ENCODE data around the gene PLD5. TPM values are rescaled to one million over a fixed set of nuclear protein-coding genes. Genes with fewer than 3 reads are reported as not detected.

The PLD5 gene
- total and polyA plus RNA-seq, 3 experiments from 2014 or later, result not detected

DNA sequence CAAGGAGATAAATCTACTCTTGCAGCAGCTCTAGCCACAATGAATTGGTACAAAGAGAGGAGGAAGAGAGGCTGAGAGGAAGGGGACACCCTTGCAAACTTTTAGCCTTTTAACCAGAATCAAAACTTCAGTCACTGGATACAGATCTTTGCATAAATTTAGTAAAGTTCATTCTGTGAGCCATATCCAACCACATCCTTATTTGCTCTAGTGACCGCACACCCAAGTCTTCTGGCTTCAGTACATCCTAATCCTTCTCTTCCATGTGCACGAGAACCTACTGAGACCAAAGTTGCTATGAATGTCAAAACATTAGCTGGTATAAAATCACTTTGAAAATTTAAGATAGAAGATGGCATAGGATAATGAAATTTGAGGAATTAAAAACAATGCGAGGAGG, 21.9 kb upstream of the PLD5 start:
- H3K27me3 Mint-ChIP-seq, result peaks cover 0 to 3% of the 10 kb centered on the region in 2 donors
- H3K4me3 Mint-ChIP-seq, result no peak overlapping the region
- H3K36me3 Mint-ChIP-seq, result no peaks in the 10 kb centered on the region
- H3K4me1 Mint-ChIP-seq, result no peaks in the 10 kb centered on the region
- Histone ChIP-seq H3K9me3 (ENCODE audit: low read length) (no peaks in the 10 kb centered on the region), H3K27me3 (ENCODE audit: insufficient read depth, low read length, poor library complexity, severe bottlenecking) (no peaks in the 10 kb centered on the region), H3K27ac (ENCODE audit: low read depth, low read length) (no peak overlapping the region), H3K4me1 (ENCODE audit: insufficient read depth, low read length) (no peaks in the 10 kb centered on the region), H3K4me3 (ENCODE audit: low read length) (no peak overlapping the region), H3K36me3 (ENCODE audit: insufficient read depth, low read length) (no peaks in the 10 kb centered on the region)
- CTCF ChIA-PET, result no interaction called here
- DNase-seq, result no peak
- H3K9me3 Mint-ChIP-seq, result peaks cover 0 to 4% (median 0%) of the 10 kb centered on the region in 5 donors
- POLR2A ChIA-PET, result no interaction called here
- H3K27ac Mint-ChIP-seq, result no peak overlapping the region

GRCh38 chr1:242544071-242544470, 19.6 kb upstream of the PLD5 start:
- POLR2A ChIA-PET, result no interaction called here
- Histone ChIP-seq H3K27ac (ENCODE audit: low read depth, low read length) (no peak overlapping the region), H3K36me3 (ENCODE audit: insufficient read depth, low read length) (no peaks in the 10 kb centered on the region), H3K27me3 (ENCODE audit: insufficient read depth, low read length, poor library complexity, severe bottlenecking) (no peaks in the 10 kb centered on the region), H3K4me1 (ENCODE audit: insufficient read depth, low read length) (no peaks in the 10 kb centered on the region), H3K9me3 (ENCODE audit: low read length) (no peaks in the 10 kb centered on the region), H3K4me3 (ENCODE audit: low read length) (no peak overlapping the region)
- Mint-ChIP-seq H3K36me3 (no peaks in the 10 kb centered on the region), H3K4me1 (no peaks in the 10 kb centered on the region), H3K27me3 (peaks cover 0 to 3% of the 10 kb centered on the region in 2 donors), H3K4me3 (no peak overlapping the region), H3K9me3 (peaks cover 0 to 4% (median 0%) of the 10 kb centered on the region in 5 donors), H3K27ac (no peak overlapping the region)
- DNase-seq, result no peak
- CTCF ChIA-PET, result no interaction called here

GRCh38 chr1:242542271-242542670, 17.8 kb upstream of the PLD5 start:
- H3K4me3 Mint-ChIP-seq, result no peak overlapping the region
- H3K36me3 Mint-ChIP-seq, result no peaks in the 10 kb centered on the region
- peaks cover 2 to 3% of the 10 kb centered on the region in 2 donors for H3K27me3 Mint-ChIP-seq
- H3K27ac ChIP-seq (ENCODE audit: low read depth, low read length), result no peak overlapping the region
- H3K27me3 ChIP-seq (ENCODE audit: insufficient read depth, low read length, poor library complexity, severe bottlenecking), result no peaks in the 10 kb centered on the region
- H3K4me3 ChIP-seq (ENCODE audit: low read length), result no peak overlapping the region
- ChIA-PET CTCF (no interaction called here), POLR2A (no interaction called here)
- no peaks in the 10 kb centered on the region for H3K36me3 ChIP-seq (ENCODE audit: insufficient read depth, low read length)
- no peaks in the 10 kb centered on the region for H3K4me1 ChIP-seq (ENCODE audit: insufficient read depth, low read length)
- DNase-seq, result no peak
- no peak overlapping the region for H3K27ac Mint-ChIP-seq
- no peaks in the 10 kb centered on the region for H3K9me3 ChIP-seq (ENCODE audit: low read length)
- H3K4me1 Mint-ChIP-seq, result no peaks in the 10 kb centered on the region
- H3K9me3 Mint-ChIP-seq, result peaks cover 0 to 4% (median under 1%) of the 10 kb centered on the region in 5 donors

- CTCF ChIA-PET, result no interaction called here
- H3K9me3 ChIP-seq (ENCODE audit: low read length), result no peaks in the 10 kb centered on the region
- H3K9me3 Mint-ChIP-seq, result peaks cover 0 to 4% (median 0%) of the 10 kb centered on the region in 5 donors
- H3K27ac ChIP-seq (ENCODE audit: low read depth, low read length), result no peak overlapping the region
- H3K36me3 Mint-ChIP-seq, result no peaks in the 10 kb centered on the region
- H3K27ac Mint-ChIP-seq, result no peak overlapping the region
- no peak for DNase-seq
- no peak overlapping the region for H3K4me3 ChIP-seq (ENCODE audit: low read length)
- H3K4me3 Mint-ChIP-seq, result no peak overlapping the region
- POLR2A ChIA-PET, result no interaction called here
- no peaks in the 10 kb centered on the region for H3K4me1 ChIP-seq (ENCODE audit: insufficient read depth, low read length)
- no peaks in the 10 kb centered on the region for H3K27me3 ChIP-seq (ENCODE audit: insufficient read depth, low read length, poor library complexity, severe bottlenecking)
- no peaks in the 10 kb centered on the region for H3K4me1 Mint-ChIP-seq
- peaks cover 0 to 4% of the 10 kb centered on the region in 2 donors for H3K27me3 Mint-ChIP-seq
- no peaks in the 10 kb centered on the region for H3K36me3 ChIP-seq (ENCODE audit: insufficient read depth, low read length)
These were observed 11.5 kb upstream of the PLD5 start for GRCh38 chr1:242535986-242536385.

GRCh38 chr1:242534753-242535152, 10.3 kb upstream of the PLD5 start:
- H3K4me1 Mint-ChIP-seq, result no peaks in the 10 kb centered on the region
- no peaks in the 10 kb centered on the region for H3K4me1 ChIP-seq (ENCODE audit: insufficient read depth, low read length)
- no peaks in the 10 kb centered on the region for H3K9me3 ChIP-seq (ENCODE audit: low read length)
- no peak overlapping the region for H3K4me3 ChIP-seq (ENCODE audit: low read length)
- H3K4me3 Mint-ChIP-seq, result no peak overlapping the region
- no peak overlapping the region for H3K27ac Mint-ChIP-seq
- peaks cover 0 to 4% (median 0%) of the 10 kb centered on the region in 5 donors for H3K9me3 Mint-ChIP-seq
- H3K27me3 Mint-ChIP-seq, result peaks cover 0 to 4% of the 10 kb centered on the region in 2 donors
- no peaks in the 10 kb centered on the region for H3K36me3 ChIP-seq (ENCODE audit: insufficient read depth, low read length)
- POLR2A ChIA-PET, result no interaction called here
- no peak for DNase-seq
- no peaks in the 10 kb centered on the region for H3K27me3 ChIP-seq (ENCODE audit: insufficient read depth, low read length, poor library complexity, severe bottlenecking)
- H3K27ac ChIP-seq (ENCODE audit: low read depth, low read length), result no peak overlapping the region
- H3K36me3 Mint-ChIP-seq, result no peaks in the 10 kb centered on the region
- CTCF ChIA-PET, result no interaction called here

- Mint-ChIP-seq H3K27me3 (peaks cover 4 to 14% of the 10 kb centered on the region in 2 donors), H3K27ac (no peak overlapping the region), H3K36me3 (no peaks in the 10 kb centered on the region), H3K4me3 (no peak overlapping the region), H3K4me1 (no peaks in the 10 kb centered on the region), H3K9me3 (no peaks in the 10 kb centered on the region)
- Histone ChIP-seq H3K4me1 (ENCODE audit: insufficient read depth, low read length) (no peaks in the 10 kb centered on the region), H3K36me3 (ENCODE audit: insufficient read depth, low read length) (no peaks in the 10 kb centered on the region), H3K27me3 (ENCODE audit: insufficient read depth, low read length, poor library complexity, severe bottlenecking) (no peaks in the 10 kb centered on the region), H3K27ac (ENCODE audit: low read depth, low read length) (no peak overlapping the region), H3K4me3 (ENCODE audit: low read length) (no peak overlapping the region), H3K9me3 (ENCODE audit: low read length) (no peaks in the 10 kb centered on the region)
- no peak for DNase-seq
- POLR2A ChIA-PET, result no interaction called here
- CTCF ChIA-PET, result no interaction called here
These were observed 6.3 kb upstream of the PLD5 start for GRCh38 chr1:242530761-242531160.

DNA sequence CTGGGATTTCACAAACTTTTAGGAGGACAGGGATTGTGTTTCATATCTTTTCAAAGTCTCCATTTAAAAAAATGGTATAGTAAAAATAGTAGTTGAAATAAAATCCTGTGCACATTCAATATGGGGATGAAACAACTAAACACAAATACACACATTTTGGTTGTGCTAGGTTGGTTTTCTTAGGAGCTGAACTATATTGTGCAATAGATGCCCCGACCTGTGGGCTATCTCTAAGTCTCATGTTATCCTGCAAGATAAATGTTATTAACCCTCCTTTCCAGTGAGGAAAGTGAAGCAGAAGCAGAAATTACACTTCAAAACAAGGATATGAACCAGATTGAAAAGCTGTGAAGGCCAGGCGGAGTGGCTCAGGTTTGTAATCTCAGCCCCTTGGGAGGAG, 1.3 kb upstream of the PLD5 start:
- peaks cover 11% of the 10 kb centered on the region for H3K27me3 ChIP-seq (ENCODE audit: insufficient read depth, low read length, poor library complexity, severe bottlenecking)
- Mint-ChIP-seq H3K4me1 (peaks cover 5 to 21% (median 7%) of the 10 kb centered on the region in 3 donors), H3K9me3 (peaks cover 0 to 2% (median 0%) of the 10 kb centered on the region in 5 donors), H3K36me3 (no peaks in the 10 kb centered on the region), H3K4me3 (peak overlapping the region in 5 of 7 donors; percentile 27 to 68 (median 30)), H3K27me3 (peaks cover 30 to 46% of the 10 kb centered on the region in 2 donors), H3K27ac (no peak overlapping the region)
- no peak overlapping the region for H3K27ac ChIP-seq (ENCODE audit: low read depth, low read length)
- H3K9me3 ChIP-seq (ENCODE audit: low read length), result no peaks in the 10 kb centered on the region
- no peaks in the 10 kb centered on the region for H3K36me3 ChIP-seq (ENCODE audit: insufficient read depth, low read length)
- H3K4me3 ChIP-seq (ENCODE audit: low read length), result no peak overlapping the region
- ChIA-PET POLR2A (no interaction called here), CTCF (no interaction called here)
- H3K4me1 ChIP-seq (ENCODE audit: insufficient read depth, low read length), result no peaks in the 10 kb centered on the region
- no peak for DNase-seq

DNA sequence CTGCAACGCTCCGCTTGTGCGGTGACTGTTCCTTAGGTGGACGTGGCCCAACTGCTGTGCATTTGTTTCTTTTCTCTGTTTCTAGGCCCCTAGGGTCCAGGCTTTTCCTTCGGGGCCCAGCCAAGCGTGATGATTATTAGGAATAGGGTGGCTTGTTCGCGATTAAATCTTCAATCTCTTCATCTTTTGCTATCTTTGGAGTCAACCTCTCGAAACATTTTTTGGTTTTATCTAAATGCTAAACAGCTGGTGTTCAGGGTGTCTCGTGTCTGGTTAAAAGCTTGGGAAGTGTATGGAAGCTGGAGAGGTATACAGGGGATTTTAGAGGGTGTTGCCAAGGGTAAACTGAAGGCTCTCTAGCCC, 844 bp upstream of the PLD5 start:
- Mint-ChIP-seq H3K9me3 (peaks cover 0 to 2% (median 0%) of the 10 kb centered on the region in 5 donors), H3K36me3 (no peaks in the 10 kb centered on the region), H3K4me1 (peaks cover 5 to 21% (median 7%) of the 10 kb centered on the region in 3 donors), H3K27ac (no peak overlapping the region), H3K27me3 (peaks cover 34 to 50% of the 10 kb centered on the region in 2 donors), H3K4me3 (peak overlapping the region; percentile 6 to 68 (median 30))
- DNase-seq, result no peak
- H3K27ac ChIP-seq (ENCODE audit: low read depth, low read length), result no peak overlapping the region
- H3K4me1 ChIP-seq (ENCODE audit: insufficient read depth, low read length), result no peaks in the 10 kb centered on the region
- ChIA-PET POLR2A (no interaction called here), CTCF (no interaction called here)
- no peaks in the 10 kb centered on the region for H3K36me3 ChIP-seq (ENCODE audit: insufficient read depth, low read length)
- no peak overlapping the region for H3K4me3 ChIP-seq (ENCODE audit: low read length)
- H3K27me3 ChIP-seq (ENCODE audit: insufficient read depth, low read length, poor library complexity, severe bottlenecking), result peaks cover 11% of the 10 kb centered on the region
- no peaks in the 10 kb centered on the region for H3K9me3 ChIP-seq (ENCODE audit: low read length)

Measured in CD8-positive, alpha-beta memory T cell (primary cell).